HAP-1 (cell line): Measurements from ENCODE around the gene FAM107B.

Source experiments
- DNase-seq, 2 experiments: peaks; one replicate each; pipeline ENCODE4 v3.0.0-alpha.2; 2016 to 2020; ENCODE audit warnings: low spot score in 2 of 2
- H3K27me3 ChIP-seq: fragments of 250-450 bp; sonication (Bioruptor Pico); 2 replicates; pipeline ENCODE4 v1.5.1; 2020; ENCODE audit warnings: low read depth, mild to moderate bottlenecking, moderate library complexity
- H3K36me3 ChIP-seq: fragments of 250-450 bp; sonication (Bioruptor Pico); replicated peaks from 2 replicates; pipeline ENCODE4 v1.5.1; 2020; ENCODE audit warnings: mild to moderate bottlenecking
- H3K4me1 ChIP-seq: fragments of 250-450 bp; sonication (Bioruptor Pico); 2 replicates; pipeline ENCODE4 v1.5.1; 2020; ENCODE audit warnings: mild to moderate bottlenecking
- H3K4me3 ChIP-seq: fragments of 250-450 bp; sonication (Bioruptor Pico); 2 replicates; pipeline ENCODE4 v1.5.1; 2020; ENCODE audit warnings: mild to moderate bottlenecking, moderate library complexity
- H3K9me3 ChIP-seq: fragments of 250-450 bp; sonication (Bioruptor Pico); 2 replicates; pipeline ENCODE4 v1.5.1; 2020; ENCODE audit warnings: mild to moderate bottlenecking, moderate library complexity
- in situ Hi-C: fragments of 300-500 bp; cut with MboI; formaldehyde crosslinking; loops from 3 replicates; pipeline ENCODE4 v1.14.3; 2020; ENCODE audit warnings: low sequenced_read_pairs, inconsistent platforms, mixed read lengths

FAM107B gene

GRCh38 chr10:14621037-14621436, 153.7 kb downstream of the FAM107B start:
- Histone ChIP-seq H3K27me3 (no peaks in the 10 kb centered on the region; the same call in 1 of the 2 replicates), H3K4me3 (no peak overlapping the region), H3K36me3 (no peaks in the 10 kb centered on the region), H3K4me1 (no peaks in the 10 kb centered on the region), H3K9me3 (no peaks in the 10 kb centered on the region)
- in situ Hi-C loops: no loop called here
- DNase-seq: no peak

GRCh38 chr10:14618674-14619073, 156.0 kb downstream of the FAM107B start:
- H3K4me3 ChIP-seq: no peak overlapping the region
- no peaks in the 10 kb centered on the region for H3K9me3 ChIP-seq
- no peaks in the 10 kb centered on the region for H3K4me1 ChIP-seq
- no peaks in the 10 kb centered on the region for H3K36me3 ChIP-seq
- no peaks in the 10 kb centered on the region; the same call in 1 of the 2 replicates for H3K27me3 ChIP-seq
- in situ Hi-C loops: no loop called here
- no peak for DNase-seq

- H3K9me3 ChIP-seq: no peaks in the 10 kb centered on the region
- peaks cover under 1% of the 10 kb centered on the region for H3K27me3 ChIP-seq
- no peak for DNase-seq
- no peaks in the 10 kb centered on the region for H3K4me1 ChIP-seq
- in situ Hi-C loops: no loop called here
- H3K4me3 ChIP-seq: no peak overlapping the region
- no peaks in the 10 kb centered on the region for H3K36me3 ChIP-seq
Measured at GRCh38 chr10:14617852-14618251, 156.8 kb downstream of the FAM107B start.

GRCh38 chr10:14616955-14617730, 157.6 kb downstream of the FAM107B start:
- Histone ChIP-seq H3K9me3 (no peaks in the 10 kb centered on the region), H3K4me3 (no peak overlapping the region), H3K36me3 (no peaks in the 10 kb centered on the region), H3K27me3 (peaks cover 7% of the 10 kb centered on the region), H3K4me1 (no peaks in the 10 kb centered on the region)
- DNase-seq: no peak
- in situ Hi-C loops: no loop called here

- no peaks in the 10 kb centered on the region for H3K36me3 ChIP-seq
- no peak overlapping the region for H3K4me3 ChIP-seq
- no peaks in the 10 kb centered on the region for H3K9me3 ChIP-seq
- no peaks in the 10 kb centered on the region for H3K4me1 ChIP-seq
- in situ Hi-C loops: no loop called here
- peaks cover 7% of the 10 kb centered on the region for H3K27me3 ChIP-seq
- DNase-seq: no peak
Measured at GRCh38 chr10:14616465-14616864, 158.2 kb downstream of the FAM107B start.

- in situ Hi-C loops: no loop called here
- DNase-seq: no peak
- Histone ChIP-seq H3K27me3 (peaks cover 10% of the 10 kb centered on the region), H3K36me3 (no peaks in the 10 kb centered on the region), H3K4me3 (no peak overlapping the region), H3K4me1 (no peaks in the 10 kb centered on the region), H3K9me3 (no peaks in the 10 kb centered on the region)
Measured at GRCh38 chr10:14613588-14613920, 161.1 kb downstream of the FAM107B start.

GRCh38 chr10:14612873-14613587, 161.7 kb downstream of the FAM107B start:
- DNase-seq: no peak
- in situ Hi-C loops: no loop called here
- no peaks in the 10 kb centered on the region for H3K4me1 ChIP-seq
- H3K4me3 ChIP-seq: no peak overlapping the region
- peaks cover 10% of the 10 kb centered on the region for H3K27me3 ChIP-seq
- H3K36me3 ChIP-seq: no peaks in the 10 kb centered on the region
- H3K9me3 ChIP-seq: no peaks in the 10 kb centered on the region

GRCh38 chr10:14611968-14612693, 162.6 kb downstream of the FAM107B start:
- Histone ChIP-seq H3K27me3 (peaks cover 10% of the 10 kb centered on the region), H3K36me3 (no peaks in the 10 kb centered on the region), H3K4me1 (no peaks in the 10 kb centered on the region), H3K4me3 (no peak overlapping the region), H3K9me3 (no peaks in the 10 kb centered on the region)
- in situ Hi-C loops: no loop called here
- no peak for DNase-seq

GRCh38 chr10:14609178-14609577, 165.5 kb downstream of the FAM107B start:
- peaks cover 10% of the 10 kb centered on the region for H3K27me3 ChIP-seq
- no peaks in the 10 kb centered on the region for H3K4me1 ChIP-seq
- no peak overlapping the region for H3K4me3 ChIP-seq
- H3K36me3 ChIP-seq: no peaks in the 10 kb centered on the region
- no peak for DNase-seq
- no peaks in the 10 kb centered on the region for H3K9me3 ChIP-seq
- in situ Hi-C loops: no loop called here

GRCh38 chr10:14608381-14609001, 166.2 kb downstream of the FAM107B start:
- Histone ChIP-seq H3K4me1 (no peaks in the 10 kb centered on the region), H3K9me3 (no peaks in the 10 kb centered on the region), H3K27me3 (peaks cover 10% of the 10 kb centered on the region), H3K36me3 (no peaks in the 10 kb centered on the region), H3K4me3 (no peak overlapping the region)
- in situ Hi-C loops: no loop called here
- no peak for DNase-seq

GRCh38 chr10:14606633-14607032, 168.1 kb downstream of the FAM107B start:
- Histone ChIP-seq H3K27me3 (peaks cover 3% of the 10 kb centered on the region; the same call in 1 of the 2 replicates), H3K4me3 (no peak overlapping the region), H3K36me3 (no peaks in the 10 kb centered on the region), H3K4me1 (peaks cover 7% of the 10 kb centered on the region), H3K9me3 (no peaks in the 10 kb centered on the region)
- in situ Hi-C loops: no loop called here
- DNase-seq: no peak

GRCh38 chr10:14605231-14605925, 169.3 kb downstream of the FAM107B start:
- DNase-seq: no peak
- no peaks in the 10 kb centered on the region for H3K36me3 ChIP-seq
- in situ Hi-C loops: no loop called here
- peaks cover 7% of the 10 kb centered on the region for H3K4me1 ChIP-seq
- H3K4me3 ChIP-seq: no peak overlapping the region
- no peaks in the 10 kb centered on the region for H3K9me3 ChIP-seq
- H3K27me3 ChIP-seq: no peaks in the 10 kb centered on the region; the same call in 1 of the 2 replicates
